Measurements from ENCODE around the gene MISP. TPM values are rescaled to one million over a fixed set of nuclear protein-coding genes. Genes with fewer than 3 reads are reported as not detected.

MISP gene
- total and polyA plus RNA-seq, 10 of the 15 experiments (the other 5 are each of a cell fraction or from before 2014, with no cell fraction given), result not detected

DNA sequence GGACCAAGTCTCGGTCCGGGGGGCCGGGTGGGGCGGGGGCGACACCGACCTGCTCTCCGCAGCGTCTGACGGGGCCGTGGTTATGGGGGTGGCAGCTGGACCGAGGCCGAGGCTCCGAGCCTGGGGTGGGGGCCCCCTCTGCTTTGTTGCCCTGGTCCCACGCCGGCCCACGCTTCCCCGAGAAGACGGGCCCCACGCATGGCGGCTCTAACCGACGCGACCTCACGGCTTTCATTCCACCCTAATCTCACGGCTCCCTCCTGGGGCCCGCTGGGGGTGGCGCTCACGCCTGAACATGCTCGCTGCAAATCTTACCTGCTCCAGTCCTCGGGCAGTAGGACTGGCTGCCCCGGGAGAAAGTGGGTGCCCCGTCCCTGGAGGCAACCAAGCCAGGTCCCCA lies 14.8 kb upstream of the MISP start:
- H3K4me3 ChIP-seq, result no peak overlapping the region
- no peak overlapping the region for H2AFZ ChIP-seq (ENCODE audit: control insufficient read depth, low read depth, low read length)
- H3K4me1 ChIP-seq (ENCODE audit: control insufficient read depth, insufficient read depth, low read length), result peaks cover 5% of the 10 kb centered on the region
- FAIRE-seq (no peak), ATAC-seq (no peak), DNase-seq (ENCODE audit: low read depth, low spot score) (no peak)
- intact Hi-C loops (cut with micrococcal nuclease; ENCODE audit: unreplicated experiment) (no loop called here), in situ Hi-C loops (cut with MboI) (no loop called here)
- 58% methylated on average over 27 of the region's 32 CpGs for WGBS (ENCODE audit: insufficient coverage, insufficient replicate concordance, low lambda C conversion rate, missing lambda C conversion rate)
- no TSS peak for BruUV-seq (replicated peaks)
- no peaks in the 10 kb centered on the region for H3K79me2 ChIP-seq (ENCODE audit: control insufficient read depth, insufficient read depth, low read length)
- TF ChIP-seq ZNF24 (IDR thresholded peaks at IDR 0.05) (no peak), YY1 (IDR thresholded peaks at IDR 0.05; ENCODE audit: low read depth, low read length) (no peak), TBL1XR1 (IDR thresholded peaks at IDR 0.05; ENCODE audit: low read depth, low read length) (no peak), MYB (IDR thresholded peaks at IDR 0.05; ENCODE audit: borderline replicate concordance, low read depth, low read length) (no peak), ELK1 (IDR thresholded peaks at IDR 0.05; ENCODE audit: low read depth, low read length) (no peak), BCL11A (IDR thresholded peaks at IDR 0.05; ENCODE audit: low read depth, low read length) (no peak), LARP7 (IDR thresholded peaks at IDR 0.05) (no peak), REST (IDR thresholded peaks at IDR 0.05; ENCODE audit: low read depth, low read length) (no peak), EGR1 (IDR thresholded peaks at IDR 0.05; ENCODE audit: borderline replicate concordance in 1 of 2, low read depth in 2 of 2, low read length in 2 of 2) (no peak), PBX3 (IDR thresholded peaks at IDR 0.05; ENCODE audit: insufficient replicate concordance, low read depth, low read length) (no peak), SMAD5 (IDR thresholded peaks at IDR 0.05; ENCODE audit: low read depth) (no peak), KDM1A (IDR thresholded peaks at IDR 0.05; ENCODE audit: borderline replicate concordance) (no peak)
- TF ChIP-seq, protein P1, sequence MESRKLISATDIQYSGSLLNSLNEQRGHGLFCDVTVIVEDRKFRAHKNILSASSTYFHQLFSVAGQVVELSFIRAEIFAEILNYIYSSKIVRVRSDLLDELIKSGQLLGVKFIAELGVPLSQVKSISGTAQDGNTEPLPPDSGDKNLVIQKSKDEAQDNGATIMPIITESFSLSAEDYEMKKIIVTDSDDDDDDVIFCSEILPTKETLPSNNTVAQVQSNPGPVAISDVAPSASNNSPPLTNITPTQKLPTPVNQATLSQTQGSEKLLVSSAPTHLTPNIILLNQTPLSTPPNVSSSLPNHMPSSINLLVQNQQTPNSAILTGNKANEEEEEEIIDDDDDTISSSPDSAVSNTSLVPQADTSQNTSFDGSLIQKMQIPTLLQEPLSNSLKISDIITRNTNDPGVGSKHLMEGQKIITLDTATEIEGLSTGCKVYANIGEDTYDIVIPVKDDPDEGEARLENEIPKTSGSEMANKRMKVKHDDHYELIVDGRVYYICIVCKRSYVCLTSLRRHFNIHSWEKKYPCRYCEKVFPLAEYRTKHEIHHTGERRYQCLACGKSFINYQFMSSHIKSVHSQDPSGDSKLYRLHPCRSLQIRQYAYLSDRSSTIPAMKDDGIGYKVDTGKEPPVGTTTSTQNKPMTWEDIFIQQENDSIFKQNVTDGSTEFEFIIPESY (IDR thresholded peaks at IDR 0.05), result no peak
- ChIA-PET SMC1A (ENCODE audit: uncharacterized antibody, unreplicated experiment) (no interaction called here), CTCF (no interaction called here), POLR2A (no interaction called here), RAD21 (ENCODE audit: unreplicated experiment) (no interaction called here)
- H3K9me3 ChIP-seq (replicated peaks; ENCODE audit: control insufficient read depth, insufficient read depth, low read length), result no peaks in the 10 kb centered on the region
- H3K4me2 ChIP-seq (ENCODE audit: control insufficient read depth, insufficient read depth), result no peak overlapping the region
- H3K36me3 ChIP-seq (ENCODE audit: control insufficient read depth in 2 of 2, insufficient read depth in 2 of 2, low read length in 1 of 2), result no peaks in the 10 kb centered on the region
- no peak overlapping the region for H3K27ac ChIP-seq (ENCODE audit: control insufficient read depth, insufficient read depth)
- H3K27me3 ChIP-seq (replicated peaks in 1 of 2; ENCODE audit: control insufficient read depth in 2 of 2, insufficient read depth in 2 of 2, low read length in 1 of 2), result no peaks in the 10 kb centered on the region
- H3K9ac ChIP-seq (ENCODE audit: control insufficient read depth, insufficient read depth, low read length), result no peak overlapping the region
- H4K20me1 ChIP-seq (ENCODE audit: control insufficient read depth, insufficient read depth), result no peaks in the 10 kb centered on the region

Data from GM12878 (cell line).